HG02678 (cell line): ENCODE results near the gene SIGLEC9.

Experiments used
- ATAC-seq: cut with Tn5 transposase; IDR thresholded peaks from one replicate; pipeline ENCODE4 v1.9.1; 2021; ENCODE audit warnings: mild to moderate bottlenecking, moderate library complexity; ENCODE audit not compliant: unreplicated experiment

The SIGLEC9 gene

DNA sequence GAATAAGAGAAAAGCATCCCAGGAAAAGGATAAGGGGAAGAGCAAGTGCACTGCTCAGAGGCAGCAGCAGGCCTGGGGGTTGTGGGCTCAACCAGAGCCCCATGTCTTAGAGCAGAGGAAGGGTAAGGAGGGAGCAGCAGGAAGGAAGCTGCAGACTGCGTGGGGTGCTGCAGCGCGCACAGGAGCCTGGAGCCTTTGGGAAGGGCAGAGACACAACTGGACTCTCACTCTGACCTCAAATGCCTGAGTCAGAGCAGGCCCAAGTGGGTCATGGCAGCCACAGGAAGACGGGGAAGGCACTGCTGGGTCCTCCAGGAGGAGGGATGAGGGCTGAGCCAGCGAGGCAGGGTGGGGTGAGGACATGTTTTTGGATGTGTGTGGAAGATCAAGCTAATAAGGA lies 49.0 kb downstream of the SIGLEC9 start:
- ATAC-seq = no peak

DNA sequence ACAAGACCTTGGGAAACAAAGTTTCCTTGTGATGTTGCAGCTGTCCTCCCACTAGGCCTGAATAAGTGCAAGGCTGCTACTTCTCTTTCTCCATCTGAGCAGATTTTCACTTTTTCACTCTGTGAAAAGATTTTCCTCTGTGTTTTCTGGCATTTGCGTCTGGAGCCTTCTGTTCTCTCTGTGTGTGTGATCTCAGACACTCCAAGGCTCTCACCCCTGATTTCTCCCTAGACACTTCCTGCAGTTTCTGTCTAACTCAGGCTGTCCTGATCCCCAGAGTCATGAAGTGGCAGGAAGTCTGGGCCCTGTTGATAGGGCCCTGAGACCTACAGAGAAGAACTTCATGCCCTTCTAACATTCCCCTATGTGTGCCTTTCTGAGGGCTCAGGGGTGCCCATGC lies 54.5 kb downstream of the SIGLEC9 start:
- no peak for ATAC-seq
